Measurements from ENCODE around the gene TADA2B. TPM values are rescaled to one million over a fixed set of nuclear protein-coding genes. Genes with fewer than 3 reads are reported as not detected.

TADA2B gene
- total and polyA plus RNA-seq, 12 donors: 15.4 to 40.8 (median 30.0) TPM

GRCh38 chr4:7066006-7066405 is 22.8 kb downstream of the TADA2B start:
- Histone ChIP-seq H3K4me1 (peaks cover 7 to 42% (median 30%) of the 10 kb centered on the region in 9 donors), H3K4me3 (no peak overlapping the region), H3K36me3 (peaks cover 0 to 48% (median 27%) of the 10 kb centered on the region in 9 donors), H3K9me3 (no peaks in the 10 kb centered on the region), H3K27ac (peak overlapping the region in 1 of 10 donors; percentile 96), H3K27me3 (no peaks in the 10 kb centered on the region)
- intact Hi-C loops (cut with DNase I): loop anchor here in 6 of 10 donors (2.0 to 5.0 kb wide), 4 partner anchors 21 to 159 kb away; partner anchors contain the start of gene TBC1D14 (in 2 of the 6)
- ATAC-seq (no peak), DNase-seq (no peak)
- 95 to 96% methylated on average over 11 of the region's 11 CpGs for WGBS, 2 donors
- TF ChIP-seq, protein P1, sequence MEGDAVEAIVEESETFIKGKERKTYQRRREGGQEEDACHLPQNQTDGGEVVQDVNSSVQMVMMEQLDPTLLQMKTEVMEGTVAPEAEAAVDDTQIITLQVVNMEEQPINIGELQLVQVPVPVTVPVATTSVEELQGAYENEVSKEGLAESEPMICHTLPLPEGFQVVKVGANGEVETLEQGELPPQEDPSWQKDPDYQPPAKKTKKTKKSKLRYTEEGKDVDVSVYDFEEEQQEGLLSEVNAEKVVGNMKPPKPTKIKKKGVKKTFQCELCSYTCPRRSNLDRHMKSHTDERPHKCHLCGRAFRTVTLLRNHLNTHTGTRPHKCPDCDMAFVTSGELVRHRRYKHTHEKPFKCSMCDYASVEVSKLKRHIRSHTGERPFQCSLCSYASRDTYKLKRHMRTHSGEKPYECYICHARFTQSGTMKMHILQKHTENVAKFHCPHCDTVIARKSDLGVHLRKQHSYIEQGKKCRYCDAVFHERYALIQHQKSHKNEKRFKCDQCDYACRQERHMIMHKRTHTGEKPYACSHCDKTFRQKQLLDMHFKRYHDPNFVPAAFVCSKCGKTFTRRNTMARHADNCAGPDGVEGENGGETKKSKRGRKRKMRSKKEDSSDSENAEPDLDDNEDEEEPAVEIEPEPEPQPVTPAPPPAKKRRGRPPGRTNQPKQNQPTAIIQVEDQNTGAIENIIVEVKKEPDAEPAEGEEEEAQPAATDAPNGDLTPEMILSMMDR (IDR thresholded peaks at IDR 0.05): no peak

DNA sequence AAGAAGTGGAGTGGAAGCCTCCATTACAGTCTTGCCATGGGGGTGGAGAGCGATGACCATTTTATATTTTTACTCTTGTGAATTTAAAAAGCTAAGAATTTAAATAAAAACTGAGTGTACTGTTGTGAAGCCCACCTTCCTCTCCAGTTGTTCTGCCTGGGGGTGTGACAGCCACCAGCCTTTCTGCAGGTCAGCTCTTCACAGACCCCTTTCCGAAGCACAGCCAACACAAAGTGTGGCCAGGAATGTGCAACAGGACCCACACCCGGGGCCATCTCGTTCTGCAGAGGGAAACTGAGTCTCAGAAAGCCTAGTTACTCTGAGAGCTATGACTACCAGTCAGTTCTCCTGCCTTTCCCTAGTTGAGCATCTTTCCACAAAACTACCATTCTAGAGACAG is 23.3 kb downstream of the TADA2B start:
- intact Hi-C loops (cut with DNase I): loop anchor here in 6 of 10 donors (2.0 to 5.0 kb wide), 4 partner anchors 22 to 159 kb away; partner anchors contain the start of gene TBC1D14 (in 2 of the 6)
- peak overlapping the region in 3 of 10 donors; percentile 88 to 96 (median 90) for H3K27ac ChIP-seq
- peaks cover 7 to 42% (median 30%) of the 10 kb centered on the region in 9 donors for H3K4me1 ChIP-seq
- no peak for ATAC-seq
- TF ChIP-seq, protein P1 (IDR thresholded peaks at IDR 0.05): no peak
- DNase-seq: no peak
- no peaks in the 10 kb centered on the region for H3K9me3 ChIP-seq
- peaks cover 0 to 43% (median 25%) of the 10 kb centered on the region in 9 donors for H3K36me3 ChIP-seq
- peak overlapping the region in 8 of 10 donors; percentile 78 to 99 (median 92) for H3K4me3 ChIP-seq
- 85 to 89% methylated on average over 4 of the region's 4 CpGs for WGBS, 2 donors
- H3K27me3 ChIP-seq: no peaks in the 10 kb centered on the region

DNA sequence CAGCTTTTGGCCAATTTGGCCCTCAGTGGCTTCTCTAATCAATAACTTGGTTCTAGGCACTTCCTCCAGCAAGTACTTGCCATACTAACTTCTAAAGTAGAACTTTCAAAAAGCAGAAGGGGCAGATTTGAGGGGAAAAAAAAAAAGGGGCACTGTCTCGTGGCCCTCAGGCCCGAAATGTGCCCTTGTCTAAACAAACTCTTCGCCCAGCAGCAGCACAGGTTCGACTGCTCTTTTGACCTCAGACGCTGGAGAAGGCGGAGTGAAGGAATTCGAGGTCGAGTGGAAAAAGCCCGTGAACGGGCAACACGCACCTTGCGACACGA is 23.9 kb downstream of the TADA2B start:
- Histone ChIP-seq H3K27me3 (no peaks in the 10 kb centered on the region), H3K27ac (peak overlapping the region; percentile 31 to 98 (median 89)), H3K9me3 (no peaks in the 10 kb centered on the region), H3K4me1 (peaks cover 7 to 42% (median 30%) of the 10 kb centered on the region in 9 donors), H3K4me3 (peak overlapping the region; percentile 68 to 99 (median 86)), H3K36me3 (peaks cover 0 to 37% (median 19%) of the 10 kb centered on the region in 9 donors)
- TF ChIP-seq, protein P1 (IDR thresholded peaks at IDR 0.05): no peak
- intact Hi-C loops (cut with DNase I): loop anchor here in 6 of 10 donors (1.0 to 5.0 kb wide), 5 partner anchors 22 to 160 kb away; partner anchors contain the start of gene TBC1D14 (in 2 of the 6)
- DNase-seq: no peak
- ATAC-seq: no peak
- WGBS, 2 donors: 3 to 4% methylated on average over 13 of the region's 13 CpGs

DNA sequence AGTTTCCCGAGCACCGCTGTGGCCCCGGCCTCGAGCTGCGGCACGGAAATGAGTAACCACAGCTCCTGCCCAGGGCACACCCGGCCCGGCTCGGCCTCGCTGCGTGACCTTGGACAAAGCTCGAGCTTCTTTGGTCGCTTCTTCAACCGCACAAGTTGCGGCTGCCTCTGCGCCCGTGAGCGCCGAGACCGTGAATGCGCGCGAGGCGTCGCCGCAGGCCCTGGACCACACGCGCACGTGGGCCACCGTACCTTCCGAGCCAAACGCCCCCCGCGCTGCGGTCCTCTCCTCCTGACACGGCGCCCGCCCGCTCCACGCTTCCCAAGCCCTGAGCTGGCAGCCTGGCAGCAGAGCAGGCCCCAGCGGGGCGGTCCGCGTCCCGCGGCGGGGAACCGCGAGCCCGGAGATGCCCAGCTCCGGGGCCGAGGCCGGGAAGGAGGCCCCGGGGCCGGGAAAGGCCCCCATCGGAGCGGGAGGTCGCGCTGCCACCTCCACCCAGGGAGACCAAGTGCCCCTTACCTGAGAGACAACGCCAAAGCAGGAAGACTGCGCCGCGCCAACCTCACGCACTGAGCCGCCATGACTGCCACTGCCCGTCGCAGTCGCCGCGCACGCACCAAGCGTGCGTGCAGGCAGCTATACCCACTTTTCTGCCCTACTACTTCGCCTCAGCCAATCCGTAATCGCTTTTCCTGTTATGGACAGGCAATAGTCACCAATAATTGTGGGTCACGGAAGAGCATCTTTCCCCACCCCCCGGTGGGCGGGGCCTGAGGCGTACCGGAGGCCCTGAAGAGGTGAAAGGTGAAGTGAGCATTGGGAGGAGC is 24.5 kb downstream of the TADA2B start, which contains the start of gene GRPEL1:
Gene GRPEL1 (minus strand): TSS at position 613 of the 827 bp plus-strand sequence. CDS start 32 bp downstream, at position 581.
- Histone ChIP-seq H3K9me3 (no peaks in the 10 kb centered on the region), H3K4me1 (peaks cover 7 to 42% (median 30%) of the 10 kb centered on the region in 9 donors), H3K27me3 (no peaks in the 10 kb centered on the region), H3K36me3 (peaks cover 0 to 32% (median 14%) of the 10 kb centered on the region in 9 donors), H3K27ac (peak within 1 kb of the TSS; percentile 58 to 98 (median 90)), H3K4me3 (peak within 1 kb of the TSS; percentile 68 to 99 (median 86))
- 0 to 1% methylated on average over 66 to 81 of the region's 81 CpGs for WGBS, 2 donors
- peak; percentile 100 for DNase-seq
- TF ChIP-seq, protein P1 (IDR thresholded peaks at IDR 0.05): peak in 1 of 9 donors; percentile 18
- peak; percentile 96 to 99 (median 98) for ATAC-seq
- intact Hi-C loops (cut with DNase I): loop anchor here in 7 of 10 donors (1.0 to 5.0 kb wide), 9 partner anchors 23 to 160 kb away; partner anchors contain the start of genes TBC1D14 (in 3 of the 7) and TADA2B (in 1 of the 7)

All from heart right ventricle (tissue), 16 donors.